Smooth muscle cell (in vitro differentiated cells): ENCODE measurements around the gene DGKZ. TPM values are rescaled to one million over a fixed set of nuclear protein-coding genes. Genes with fewer than 3 reads are reported as not detected.

Experiments used
- DNase-seq: peaks from one replicate; lab custom pipeline; 2025; ENCODE audit not compliant: unreplicated experiment; lab: John Stamatoyannopoulos, UW
- H2AFZ ChIP-seq: fragments of 200-600 bp; sonication (generic); 2 replicates; pipeline ENCODE4 v1.6.0; 2016; ENCODE audit warnings: antibody characterized with exemption, low read depth, mild to moderate bottlenecking
- H3F3A ChIP-seq: fragments of 200-600 bp; sonication (generic); 2 replicates; pipeline ENCODE4 v1.6.0; 2017; ENCODE audit warnings: antibody characterized with exemption, low read depth
- H3K27ac ChIP-seq: fragments of 200-600 bp; sonication (generic); 2 replicates; pipeline ENCODE4 v1.5.1; 2016; ENCODE audit warnings: low read depth, mild to moderate bottlenecking
- H3K27me3 ChIP-seq: fragments of 200-600 bp; sonication (generic); 2 replicates; pipeline ENCODE4 v1.6.1; 2016; ENCODE audit warnings: low read depth, mild to moderate bottlenecking
- H3K36me3 ChIP-seq: fragments of 200-600 bp; sonication (generic); 2 replicates; pipeline ENCODE4 v1.5.1; 2016; ENCODE audit warnings: low read depth
- H3K4me1 ChIP-seq: fragments of 200-600 bp; sonication (generic); 2 replicates; pipeline ENCODE4 v1.5.1; 2016; ENCODE audit warnings: low read depth
- H3K4me2 ChIP-seq: fragments of 200-600 bp; sonication (generic); 2 replicates; pipeline ENCODE4 v1.6.0; 2016; ENCODE audit warnings: mild to moderate bottlenecking
- H3K4me3 ChIP-seq: fragments of 200-600 bp; sonication (generic); 2 replicates; pipeline ENCODE4 v1.5.1; 2016; ENCODE audit warnings: mild to moderate bottlenecking
- H3K79me2 ChIP-seq: fragments of 200-600 bp; sonication (generic); 2 replicates; pipeline ENCODE4 v1.6.0; 2016; ENCODE audit warnings: low read depth, mild to moderate bottlenecking
- H3K9ac ChIP-seq: fragments of 200-600 bp; sonication (generic); 2 replicates; pipeline ENCODE4 v1.6.0; 2016; ENCODE audit warnings: low read depth
- H3K9me3 ChIP-seq: fragments of 200-600 bp; sonication (generic); replicated peaks from 2 replicates; pipeline ENCODE4 v1.5.1; 2016; ENCODE audit warnings: low read depth
- H4K20me1 ChIP-seq: fragments of 200-600 bp; sonication (generic); 2 replicates; pipeline ENCODE4 v1.6.0; 2016; ENCODE audit warnings: low read depth
- WGBS: methylation state at CpG from one replicate; pipeline ENCODE4 v1.1.7; 2016; ENCODE audit warnings: low lambda C conversion rate; 5-methylcytosine and 5-hydroxymethylcytosine counted together
- polyA plus RNA-seq: library from polyadenylated mRNA; unstranded; fragments of >200 nt; fragmentation: Nextera tagmentation; extraction: Ambion mirVana; gene quantifications from 2 replicates; pipeline ENCODE4 v1.2.1, GENCODE V29; 2016
- total RNA-seq: library from RNA; depleted of rRNA; stranded (reverse); fragments of >200 nt; gene quantifications from 2 replicates; pipeline ENCODE4 v1.2.3, GENCODE V29; 2014
- TF ChIP-seq, protein P1 (sequence below): fragments of 200-600 bp; sonication (generic); IDR thresholded peaks from 2 replicates; pipeline ENCODE4 v1.5.1; 2017; ENCODE audit warnings: borderline replicate concordance, mild to moderate bottlenecking, antibody characterized with exemption; ENCODE audit not compliant: insufficient read depth, poor library complexity, severe bottlenecking

DGKZ gene
- total and polyA plus RNA-seq, 2 experiments from 2014 or later: 30.7 to 42.1 TPM

DNA sequence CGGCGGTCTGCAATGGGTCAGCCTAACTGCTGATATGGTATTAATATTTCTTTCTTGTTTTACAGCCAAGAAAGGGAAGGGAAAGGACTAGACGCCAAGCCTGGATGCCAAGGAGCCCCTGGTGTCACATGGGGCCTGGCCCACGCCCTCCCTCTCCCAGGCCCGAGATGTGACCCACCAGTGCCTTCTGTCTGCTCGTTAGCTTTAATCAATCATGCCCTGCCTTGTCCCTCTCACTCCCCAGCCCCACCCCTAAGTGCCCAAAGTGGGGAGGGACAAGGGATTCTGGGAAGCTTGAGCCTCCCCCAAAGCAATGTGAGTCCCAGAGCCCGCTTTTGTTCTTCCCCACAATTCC, 36.1 kb downstream of the DGKZ start:
- 81% methylated on average over 7 of the region's 7 CpGs for WGBS
- H3K9me3 ChIP-seq: no peaks in the 10 kb centered on the region
- peaks cover 17% of the 10 kb centered on the region for H4K20me1 ChIP-seq
- no peak overlapping the region for H3K4me3 ChIP-seq
- peaks cover 3% of the 10 kb centered on the region for H3F3A ChIP-seq
- no peak overlapping the region for H3K4me2 ChIP-seq
- peaks cover 9% of the 10 kb centered on the region for H3K4me1 ChIP-seq
- no peaks in the 10 kb centered on the region for H3K36me3 ChIP-seq
- no peak overlapping the region for H3K27ac ChIP-seq
- no peaks in the 10 kb centered on the region for H3K79me2 ChIP-seq
- no peak for DNase-seq
- H3K27me3 ChIP-seq: peaks cover 6% of the 10 kb centered on the region
- H3K9ac ChIP-seq: no peak overlapping the region
- TF ChIP-seq, protein P1, sequence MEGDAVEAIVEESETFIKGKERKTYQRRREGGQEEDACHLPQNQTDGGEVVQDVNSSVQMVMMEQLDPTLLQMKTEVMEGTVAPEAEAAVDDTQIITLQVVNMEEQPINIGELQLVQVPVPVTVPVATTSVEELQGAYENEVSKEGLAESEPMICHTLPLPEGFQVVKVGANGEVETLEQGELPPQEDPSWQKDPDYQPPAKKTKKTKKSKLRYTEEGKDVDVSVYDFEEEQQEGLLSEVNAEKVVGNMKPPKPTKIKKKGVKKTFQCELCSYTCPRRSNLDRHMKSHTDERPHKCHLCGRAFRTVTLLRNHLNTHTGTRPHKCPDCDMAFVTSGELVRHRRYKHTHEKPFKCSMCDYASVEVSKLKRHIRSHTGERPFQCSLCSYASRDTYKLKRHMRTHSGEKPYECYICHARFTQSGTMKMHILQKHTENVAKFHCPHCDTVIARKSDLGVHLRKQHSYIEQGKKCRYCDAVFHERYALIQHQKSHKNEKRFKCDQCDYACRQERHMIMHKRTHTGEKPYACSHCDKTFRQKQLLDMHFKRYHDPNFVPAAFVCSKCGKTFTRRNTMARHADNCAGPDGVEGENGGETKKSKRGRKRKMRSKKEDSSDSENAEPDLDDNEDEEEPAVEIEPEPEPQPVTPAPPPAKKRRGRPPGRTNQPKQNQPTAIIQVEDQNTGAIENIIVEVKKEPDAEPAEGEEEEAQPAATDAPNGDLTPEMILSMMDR: no peak
- H2AFZ ChIP-seq: no peak overlapping the region

DNA sequence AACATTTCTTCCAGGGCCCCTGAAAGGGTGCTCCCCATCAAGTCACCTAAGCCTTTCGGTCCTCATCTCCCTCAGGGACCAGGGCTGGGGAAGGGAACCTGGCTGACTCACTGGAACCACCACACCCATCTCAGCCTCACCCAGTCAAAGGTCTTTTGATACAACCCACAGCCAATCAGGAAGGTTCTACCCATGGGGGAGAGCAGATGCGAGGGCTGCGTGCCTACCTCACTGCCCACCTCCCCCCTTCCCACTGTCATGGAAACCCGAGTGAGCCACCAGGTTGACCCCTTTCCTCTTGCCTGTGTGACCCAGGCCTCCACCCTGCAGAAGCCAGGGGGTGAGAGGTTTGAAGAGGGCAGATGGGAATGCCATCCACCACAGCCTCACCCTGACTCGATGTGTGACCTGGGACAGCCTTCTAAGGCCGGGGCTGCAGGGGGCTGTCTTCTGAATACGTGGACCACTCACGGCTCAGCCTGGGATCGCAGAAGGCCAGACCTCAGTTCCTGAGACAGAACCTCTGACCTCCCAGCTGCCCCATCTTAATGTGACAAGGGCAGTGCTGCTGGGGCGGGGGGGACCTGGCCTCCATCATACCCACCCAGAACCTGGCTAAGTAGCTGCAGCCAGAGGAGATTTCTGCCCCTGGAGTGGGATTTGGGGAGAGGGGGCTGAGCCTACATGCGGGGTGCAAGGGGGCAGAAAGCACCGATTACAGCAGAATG, 36.9 kb downstream of the DGKZ start:
- peaks cover 3% of the 10 kb centered on the region for H3F3A ChIP-seq
- no peaks in the 10 kb centered on the region for H3K79me2 ChIP-seq
- no peak overlapping the region for H2AFZ ChIP-seq
- H3K4me1 ChIP-seq: peaks cover 17% of the 10 kb centered on the region
- H4K20me1 ChIP-seq: peaks cover 17% of the 10 kb centered on the region
- no peak for DNase-seq
- H3K27ac ChIP-seq: no peak overlapping the region
- H3K27me3 ChIP-seq: peaks cover 14% of the 10 kb centered on the region
- no peaks in the 10 kb centered on the region for H3K36me3 ChIP-seq
- H3K4me2 ChIP-seq: no peak overlapping the region
- TF ChIP-seq, protein P1: no peak
- H3K4me3 ChIP-seq: no peak overlapping the region
- H3K9ac ChIP-seq: no peak overlapping the region
- no peaks in the 10 kb centered on the region for H3K9me3 ChIP-seq
- WGBS: 82% methylated on average over 10 of the region's 12 CpGs

- H3K27me3 ChIP-seq: peaks cover 24% of the 10 kb centered on the region
- H4K20me1 ChIP-seq: peaks cover 21% of the 10 kb centered on the region
- H3K79me2 ChIP-seq: no peaks in the 10 kb centered on the region
- H3K9ac ChIP-seq: no peak overlapping the region
- peaks cover 19% of the 10 kb centered on the region for H3K4me1 ChIP-seq
- 97% methylated on average over 47 of the region's 47 CpGs for WGBS
- TF ChIP-seq, protein P1: no peak
- H3K4me3 ChIP-seq: no peak overlapping the region
- H3K27ac ChIP-seq: no peak overlapping the region
- DNase-seq: no peak
- H3K9me3 ChIP-seq: no peaks in the 10 kb centered on the region
- H3F3A ChIP-seq: no peaks in the 10 kb centered on the region
- no peak overlapping the region for H3K4me2 ChIP-seq
- H3K36me3 ChIP-seq: no peaks in the 10 kb centered on the region
- H2AFZ ChIP-seq: no peak overlapping the region
Measured at GRCh38 chr11:46385169-46386004, 38.1 kb downstream of the DGKZ start.
